ENCODE results near the gene DCUN1D3. TPM values are rescaled to one million over a fixed set of nuclear protein-coding genes. Genes with fewer than 3 reads are reported as not detected.

DCUN1D3 gene
- total RNA-seq, 1 experiment from 2014 or later, result 10.0 TPM

DNA sequence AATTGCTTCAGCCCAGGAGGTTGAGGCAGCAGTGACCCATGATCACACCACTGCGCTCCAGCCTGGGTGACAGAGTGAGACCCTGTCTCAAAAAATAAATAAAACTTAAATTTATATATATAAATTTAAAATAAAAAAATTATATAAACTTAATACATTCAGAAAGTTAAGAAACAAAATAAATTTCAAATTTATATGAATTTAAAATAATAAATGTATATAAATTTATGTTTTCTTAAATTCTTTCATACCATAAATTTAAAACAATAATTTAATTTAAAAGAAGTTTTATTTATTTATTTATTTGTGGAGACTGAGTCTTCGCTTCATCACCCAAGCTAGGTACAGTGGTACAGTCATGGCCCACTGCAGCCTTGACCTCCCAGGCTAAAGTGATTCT, 20.6 kb upstream of the DCUN1D3 start:
- DNase-seq (ENCODE audit: extremely low read depth, low read depth), result no peak

DNA sequence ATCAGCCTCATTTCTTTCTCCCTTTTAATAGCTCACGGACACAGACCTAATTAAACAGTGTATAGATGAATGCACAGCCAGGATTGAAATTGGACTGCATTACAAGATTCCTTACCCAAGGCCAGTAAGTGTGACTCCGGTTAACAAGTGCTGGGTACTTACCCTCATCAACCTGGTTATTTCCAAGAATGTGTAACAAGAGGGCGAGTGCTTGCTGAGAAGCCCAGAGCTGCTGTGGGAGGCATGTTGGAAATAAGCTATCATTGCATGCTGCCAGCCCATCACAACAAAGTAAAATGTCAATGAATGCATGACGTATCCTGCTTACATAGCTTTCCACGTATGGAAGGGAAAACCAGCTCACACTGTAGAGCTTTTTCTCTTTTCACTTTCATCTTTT, 19.9 kb upstream of the DCUN1D3 start:
- DNase-seq (ENCODE audit: extremely low read depth, low read depth), result no peak

DNA sequence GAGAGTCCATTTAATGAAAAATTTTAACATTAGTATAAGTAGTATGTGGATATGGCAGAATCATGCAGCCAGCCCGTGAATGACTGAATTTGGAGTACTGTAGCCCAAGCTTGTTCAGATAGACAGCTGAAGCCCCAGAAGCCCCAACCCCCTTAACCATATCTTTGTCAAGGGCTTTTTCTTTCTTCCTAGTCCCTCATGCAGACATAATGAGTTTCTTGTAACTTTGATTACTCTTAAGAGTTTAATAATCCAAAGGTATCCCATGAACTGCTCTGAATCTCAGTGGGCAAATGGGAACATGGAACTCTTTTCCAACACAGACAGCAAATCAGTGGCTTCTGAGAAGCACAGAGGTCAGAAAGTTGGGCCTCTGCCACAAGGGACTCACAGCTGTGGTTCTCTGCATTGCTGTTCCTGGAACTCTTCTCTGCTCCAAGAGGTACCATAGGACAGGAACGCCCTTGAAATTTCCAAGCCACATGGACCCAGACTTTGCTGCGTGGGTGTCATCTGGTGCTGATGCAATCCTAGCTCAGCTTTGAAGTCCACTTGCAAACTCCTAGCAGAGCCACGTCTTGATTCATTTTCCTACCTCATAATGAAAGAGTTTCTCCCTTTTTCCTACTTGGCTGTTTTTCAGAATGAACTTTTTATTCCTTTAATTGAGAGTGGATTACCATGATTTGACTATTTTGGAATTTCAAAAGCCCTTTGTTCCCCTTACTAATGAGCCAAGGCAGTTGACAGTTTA, 18.5 kb upstream of the DCUN1D3 start:
- peak; percentile 9 for DNase-seq (ENCODE audit: extremely low read depth, low read depth)

DNA sequence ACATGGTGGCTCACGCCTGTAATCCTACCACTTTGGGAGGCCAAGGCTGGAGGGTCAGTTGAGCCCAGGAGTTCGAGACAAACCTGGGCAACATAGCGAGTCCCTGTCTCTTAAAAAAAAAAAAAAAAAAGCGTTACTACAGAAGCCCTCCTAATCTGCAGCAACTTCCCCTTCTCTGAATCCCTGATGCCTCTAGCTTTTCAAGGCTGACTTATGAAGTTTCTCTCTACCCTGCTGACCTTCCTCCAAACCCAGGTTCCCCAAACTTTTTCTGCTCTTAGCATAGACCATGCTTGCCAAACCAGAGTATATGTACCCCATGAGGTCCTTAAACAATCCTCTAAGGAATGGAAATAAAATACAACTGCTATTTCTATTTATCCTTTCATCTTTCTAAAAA, 16.8 kb upstream of the DCUN1D3 start:
- DNase-seq (ENCODE audit: extremely low read depth, low read depth), result no peak

DNA sequence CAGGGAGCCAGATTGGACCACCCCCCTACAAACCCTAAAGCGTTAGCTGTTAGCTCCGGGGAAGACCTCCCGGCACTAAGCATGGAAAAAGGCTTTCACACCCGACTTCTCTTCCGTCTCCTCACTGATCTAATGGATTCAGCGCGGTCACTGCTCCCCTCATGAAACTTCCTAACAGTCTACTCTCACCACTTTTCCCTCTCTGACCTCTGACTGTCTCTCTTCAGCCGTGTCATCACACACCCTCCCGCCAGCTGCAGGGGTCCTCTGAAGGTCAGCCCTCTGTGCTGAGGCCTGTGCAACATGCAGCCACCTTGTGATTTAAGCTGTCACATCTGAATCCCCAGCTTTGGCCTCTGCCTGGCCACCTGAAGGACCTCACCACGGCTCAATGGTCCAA, 16.1 kb upstream of the DCUN1D3 start:
- DNase-seq (ENCODE audit: extremely low read depth, low read depth), result no peak

DNA sequence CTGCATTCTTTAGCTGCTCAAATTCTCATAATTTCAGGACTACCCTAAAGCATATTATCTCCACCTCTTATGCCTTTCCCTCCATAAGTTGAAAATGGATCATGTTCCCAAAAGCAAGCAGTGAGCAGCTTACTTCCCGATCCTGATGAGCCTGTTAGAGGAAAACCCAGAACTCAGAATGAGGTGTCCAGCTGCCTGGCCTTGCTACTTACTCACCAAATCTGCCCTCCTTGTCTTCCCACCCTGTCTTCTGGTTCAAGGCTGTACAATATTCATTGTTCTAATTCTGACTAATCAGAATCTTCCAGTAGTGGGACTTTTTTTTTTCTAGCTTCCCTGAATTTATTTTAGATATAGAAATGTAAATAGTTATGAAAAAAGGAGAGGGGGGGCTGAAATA, 11.2 kb upstream of the DCUN1D3 start:
- DNase-seq (ENCODE audit: extremely low read depth, low read depth), result no peak

DNA sequence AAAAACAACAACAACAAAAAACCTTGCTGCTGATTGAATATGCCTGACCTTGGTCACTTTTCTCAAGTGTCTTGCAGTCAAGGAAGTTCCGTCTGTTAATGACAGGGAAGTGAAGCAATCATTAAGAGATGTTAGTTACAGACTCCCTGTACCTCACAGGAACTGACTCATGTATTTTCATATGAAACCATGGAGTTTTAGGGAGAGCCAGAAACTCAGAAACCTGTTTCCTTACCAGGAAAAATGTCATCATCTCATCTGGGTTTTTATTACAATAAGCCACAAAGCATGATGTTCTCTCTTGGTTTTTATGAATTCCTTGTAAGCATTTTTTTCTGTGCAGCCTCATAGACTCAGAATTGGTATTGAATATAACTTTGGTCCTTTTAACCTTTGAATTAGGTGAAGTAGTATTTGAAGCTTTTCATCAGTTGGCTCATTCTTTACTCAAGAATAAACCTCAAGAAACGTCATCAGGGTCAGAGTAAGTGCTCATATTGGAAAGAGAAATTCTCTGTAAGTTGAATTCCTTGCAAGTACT, 10.7 kb upstream of the DCUN1D3 start:
- peak; percentile 21 for DNase-seq (ENCODE audit: extremely low read depth, low read depth)

DNA sequence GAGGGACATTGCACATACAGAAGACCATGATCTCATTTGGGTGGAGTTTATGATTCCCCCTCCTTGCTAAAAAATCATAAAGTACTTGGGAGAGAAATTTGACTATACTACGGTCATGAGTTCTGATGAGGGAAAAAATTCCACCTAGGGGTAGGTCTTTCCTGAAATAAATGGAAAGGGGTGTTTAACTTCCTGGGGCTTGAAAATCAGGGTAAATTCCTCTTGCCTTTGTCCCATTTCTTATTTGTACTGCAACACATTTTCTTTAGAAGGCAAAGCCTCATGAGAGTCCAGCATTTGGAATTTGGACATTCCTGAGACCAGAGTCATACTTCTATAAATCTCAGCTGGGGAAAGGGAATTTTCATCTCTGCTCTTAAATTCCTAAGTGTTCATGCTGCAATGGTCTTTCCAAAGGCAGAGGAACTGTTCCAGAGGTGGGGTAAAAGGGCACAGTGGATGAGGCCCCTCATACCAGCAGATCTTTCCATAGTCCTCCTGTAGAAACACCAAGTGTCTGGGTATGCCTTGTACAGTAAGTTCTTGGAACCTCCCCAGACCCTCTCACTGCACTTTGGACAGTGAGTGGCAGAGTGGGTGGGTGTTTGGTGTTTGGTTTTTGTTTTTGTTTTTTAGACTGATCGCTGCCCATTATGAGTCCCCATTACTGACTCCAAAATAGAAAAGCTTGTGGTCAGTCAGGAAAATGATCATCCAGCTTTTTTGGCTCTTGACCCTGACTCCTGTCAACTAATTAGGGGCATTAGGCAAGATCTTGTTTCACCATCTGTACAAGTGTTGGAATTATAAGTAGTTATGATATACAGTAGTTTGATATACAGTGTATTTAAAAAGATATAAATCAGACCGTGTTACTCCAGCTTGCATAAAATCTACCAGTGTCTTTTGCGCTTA, 6.4 kb upstream of the DCUN1D3 start:
- DNase-seq (ENCODE audit: extremely low read depth, low read depth), result no peak

DNA sequence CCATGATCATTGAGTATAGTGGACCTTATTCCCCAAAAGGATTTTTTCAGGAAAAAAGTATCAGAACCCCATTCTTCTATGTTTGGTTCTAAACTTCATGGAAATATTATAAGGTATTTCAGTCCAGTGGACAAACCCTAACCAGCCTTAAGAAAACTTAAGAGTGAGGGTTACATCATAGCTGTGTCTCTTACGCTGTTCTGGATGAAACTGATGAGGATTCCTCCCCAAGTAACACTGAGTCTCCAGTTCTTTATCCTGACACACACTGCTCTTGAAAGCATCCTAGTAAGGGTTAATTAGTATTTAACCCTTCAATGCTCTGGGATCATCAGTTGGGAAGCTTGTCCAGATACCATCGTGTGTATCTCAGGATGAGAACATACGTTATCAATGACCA, 5.4 kb upstream of the DCUN1D3 start:
- no peak for DNase-seq (ENCODE audit: extremely low read depth, low read depth)

DNA sequence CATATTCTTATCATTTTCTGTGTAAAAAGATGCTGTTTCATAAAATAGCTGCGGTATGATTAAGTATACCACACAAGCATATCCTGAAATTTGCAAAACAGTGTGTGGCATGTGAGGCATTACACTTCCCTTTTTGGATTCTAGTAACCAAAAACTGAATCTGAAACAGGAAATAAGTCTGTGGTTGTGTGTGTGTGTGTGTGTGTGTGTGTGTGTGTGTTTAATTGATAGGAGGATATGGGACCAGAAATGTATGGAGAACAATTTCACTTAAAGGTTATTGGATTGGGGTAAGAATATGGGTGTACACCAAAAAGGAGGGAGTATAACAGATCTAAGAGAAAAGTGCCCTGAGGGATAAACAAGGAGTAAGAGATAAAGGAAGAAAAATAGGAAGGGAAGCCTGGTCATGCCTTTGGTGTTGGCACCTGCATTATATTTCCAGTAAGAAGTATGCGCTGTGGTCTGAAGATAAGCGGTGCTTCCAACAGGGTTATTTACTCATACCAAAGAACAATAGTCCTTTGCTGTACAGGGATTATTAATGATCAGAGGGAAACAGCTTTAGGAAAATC, 4.4 kb upstream of the DCUN1D3 start:
- DNase-seq (ENCODE audit: extremely low read depth, low read depth), result no peak

DNA sequence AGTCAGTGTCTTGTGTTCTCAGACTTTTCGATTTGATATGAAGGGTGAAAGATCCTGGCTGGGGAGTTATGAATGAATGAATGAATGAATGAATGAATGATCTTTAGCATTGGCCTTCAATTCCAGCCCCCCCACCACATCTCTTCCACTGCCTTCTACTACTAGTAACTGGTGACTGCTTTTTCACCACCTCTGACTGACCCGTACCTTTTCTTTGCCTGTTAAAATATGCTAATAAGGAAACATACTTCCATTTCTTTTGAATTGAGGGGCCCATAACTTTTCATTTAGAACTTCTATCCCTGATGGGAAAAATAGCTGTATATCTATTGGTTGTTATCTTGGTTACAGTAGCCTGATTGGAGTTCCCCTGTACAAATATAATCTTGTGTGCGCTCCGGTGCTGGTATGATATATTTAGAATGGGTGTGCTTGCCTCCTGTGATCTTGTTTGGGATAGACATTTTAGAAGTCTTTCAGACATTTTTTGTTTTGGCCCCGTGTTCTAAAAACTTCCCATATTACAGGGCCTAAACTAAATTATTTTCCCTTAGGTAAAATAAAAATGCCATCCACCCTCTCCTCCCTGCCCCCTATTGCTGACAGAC, 3.8 kb upstream of the DCUN1D3 start:
- DNase-seq (ENCODE audit: extremely low read depth, low read depth), result no peak

DNA sequence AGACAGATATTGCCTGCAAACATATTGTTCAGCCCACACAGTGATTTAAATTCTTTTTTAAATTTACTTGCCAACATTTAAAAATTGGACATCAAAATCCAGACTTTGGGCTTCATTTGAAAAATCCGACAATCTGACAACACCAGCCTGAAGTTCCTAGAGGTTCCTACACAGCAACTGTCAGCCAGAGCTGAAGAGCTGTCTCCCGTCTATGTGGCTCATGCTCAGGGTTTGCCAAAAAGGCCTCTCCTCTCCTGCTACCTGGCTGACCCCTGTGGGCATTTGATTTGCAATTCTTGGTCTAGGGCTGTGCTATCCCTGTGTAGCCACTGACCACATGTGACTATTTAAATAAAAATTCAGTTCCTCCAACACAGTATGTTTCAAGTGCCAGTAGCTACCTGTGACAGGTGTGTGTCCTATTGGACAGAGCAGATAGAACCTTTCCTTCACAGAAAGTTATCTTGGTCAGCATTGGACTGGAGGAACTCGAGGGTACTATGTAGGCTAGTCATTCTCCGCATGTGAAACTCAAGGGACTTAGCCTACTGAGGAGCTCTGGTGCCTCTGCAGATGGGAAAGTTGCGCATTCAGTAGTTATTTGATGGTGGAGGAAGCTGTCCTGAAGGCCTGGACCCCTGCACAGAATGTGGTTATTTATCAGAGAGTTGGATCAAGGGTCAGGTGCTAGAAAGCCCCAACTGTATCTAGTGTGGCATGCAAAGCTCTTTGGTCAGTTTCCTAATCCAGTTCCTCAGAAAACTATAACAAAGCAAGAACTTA, 3.1 kb upstream of the DCUN1D3 start:
- DNase-seq (ENCODE audit: extremely low read depth, low read depth), result no peak

DNA sequence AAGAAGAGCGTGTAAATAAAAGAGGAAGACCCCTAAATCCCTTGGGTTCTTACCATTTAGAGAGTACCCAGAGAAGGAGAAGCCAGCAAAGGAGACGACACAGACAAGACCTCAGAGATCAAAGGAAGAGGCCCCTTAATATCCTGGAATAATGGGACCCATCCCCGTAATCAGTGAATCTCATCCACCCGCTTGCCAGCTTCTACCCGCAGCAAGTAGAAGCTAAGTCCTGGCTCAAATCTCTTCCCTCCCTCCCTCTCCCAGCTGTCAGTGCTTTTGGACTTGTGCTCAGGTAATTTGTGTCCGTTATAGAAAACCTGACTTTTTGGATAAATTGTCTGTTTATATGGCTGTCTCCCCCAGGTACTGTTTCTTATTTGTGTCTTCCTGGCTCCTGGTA, 2.3 kb upstream of the DCUN1D3 start:
- no peak for DNase-seq (ENCODE audit: extremely low read depth, low read depth)

DNA sequence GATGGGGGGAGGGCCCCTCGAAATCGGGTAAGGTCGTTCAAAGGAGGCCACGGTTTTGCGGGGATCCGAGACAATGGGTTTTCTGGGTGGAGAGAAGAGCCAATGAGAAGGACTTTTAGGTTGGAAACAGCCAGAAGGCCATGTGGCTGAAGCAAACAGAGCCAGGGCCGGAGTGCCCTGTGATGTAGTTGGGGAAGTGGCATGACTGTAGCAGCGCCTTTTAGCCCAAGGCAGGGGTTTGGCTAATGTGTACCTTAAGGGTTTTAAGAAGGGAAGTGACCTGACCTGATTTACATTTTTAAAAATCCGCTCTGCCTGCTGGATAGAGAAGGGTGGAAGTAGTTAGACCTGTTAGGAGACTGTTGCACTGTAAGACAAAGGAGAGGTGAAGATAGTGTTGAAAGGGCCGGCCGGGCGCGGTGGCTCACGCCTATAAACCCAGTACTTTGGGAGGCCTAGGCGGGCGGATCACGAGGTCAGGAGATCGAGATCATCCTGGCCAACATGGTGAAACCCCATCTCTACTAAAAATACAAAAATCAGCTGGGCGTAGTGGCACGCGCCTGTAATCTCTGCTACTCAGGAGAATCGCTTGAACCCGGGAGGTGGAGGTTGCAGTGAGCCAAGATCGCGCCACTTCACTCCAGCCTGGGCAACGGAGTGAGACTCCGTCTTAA, 1.4 kb upstream of the DCUN1D3 start:
- DNase-seq (ENCODE audit: extremely low read depth, low read depth), result no peak

DNA sequence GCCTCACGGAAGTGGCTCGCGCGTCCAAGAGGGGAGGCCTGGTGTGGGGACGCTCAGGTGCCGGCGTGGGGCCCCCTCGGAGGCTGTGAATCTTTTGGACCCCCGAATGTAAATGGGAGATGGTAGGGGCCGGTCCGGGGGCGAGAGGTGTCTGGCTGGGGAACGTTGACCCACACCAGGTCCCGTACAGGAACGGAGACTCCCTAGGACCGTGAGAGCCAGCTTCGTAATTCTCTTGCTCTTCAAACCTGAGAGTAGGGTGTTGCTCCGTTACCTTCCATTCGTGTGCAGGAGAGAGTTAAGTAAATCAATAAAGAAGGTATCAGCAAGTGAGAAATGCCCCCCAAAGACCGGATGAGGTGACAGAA, 894 bp upstream of the DCUN1D3 start:
- DNase-seq (ENCODE audit: extremely low read depth, low read depth), result no peak

DNA sequence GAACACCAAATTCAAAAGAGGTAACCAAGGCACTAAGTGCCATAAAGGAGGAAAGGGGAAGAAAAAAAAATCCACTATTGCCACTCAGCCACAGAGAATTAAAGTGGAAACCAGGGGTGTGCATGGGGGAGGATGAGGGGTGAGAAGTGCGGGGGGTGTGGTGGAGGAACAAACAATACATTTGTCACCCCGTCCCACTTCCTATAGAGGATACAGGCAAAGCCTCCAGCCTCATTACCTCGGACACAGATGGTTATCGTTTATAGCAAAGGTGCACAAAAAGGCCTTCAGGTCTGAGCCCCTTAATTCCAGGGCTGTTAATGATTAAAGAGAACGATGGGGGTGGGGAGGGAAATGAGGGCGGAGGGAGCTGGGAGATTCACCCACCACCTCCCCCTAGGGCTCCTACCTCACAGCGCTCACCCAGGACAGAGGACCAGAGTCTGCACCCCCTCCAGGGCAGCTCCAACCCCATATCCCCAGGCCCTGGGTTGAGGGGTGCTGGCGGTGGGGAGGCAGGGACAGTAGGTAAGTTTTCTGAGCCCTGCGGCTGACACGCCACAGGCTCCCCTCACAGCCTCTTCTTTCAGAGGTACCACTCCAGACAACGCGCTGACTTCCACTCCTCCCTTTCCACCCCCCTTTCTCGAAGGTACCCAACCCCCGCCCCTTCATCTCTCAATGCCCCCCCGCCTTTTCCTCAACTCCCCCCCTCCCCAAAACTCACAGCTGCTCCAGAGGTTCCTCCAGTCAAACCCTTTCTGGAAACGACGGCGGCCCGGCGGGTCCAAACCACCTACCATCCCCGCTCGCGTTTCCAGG, 470 bp downstream of the DCUN1D3 start:
- DNase-seq (ENCODE audit: extremely low read depth, low read depth), result no peak

DNA sequence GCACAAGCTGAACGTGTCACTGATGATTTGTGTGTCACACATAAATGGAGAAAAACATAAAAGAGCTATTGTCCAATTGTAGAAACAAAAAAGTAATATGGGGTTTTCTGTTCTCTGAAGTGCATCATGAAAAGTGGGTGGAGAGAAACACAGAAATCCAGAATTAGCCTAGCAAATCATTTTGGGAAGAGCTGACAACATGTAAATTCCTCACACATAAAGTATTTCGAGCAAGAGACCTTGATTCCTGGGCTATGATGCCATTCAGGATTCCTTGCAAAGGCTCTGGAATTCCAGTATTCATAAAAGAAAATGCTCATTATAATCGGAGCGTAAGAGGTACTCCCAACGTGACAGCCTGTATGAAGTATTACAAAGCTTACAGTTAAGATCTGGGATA, 1.1 kb downstream of the DCUN1D3 start:
- DNase-seq (ENCODE audit: extremely low read depth, low read depth), result no peak

DNA sequence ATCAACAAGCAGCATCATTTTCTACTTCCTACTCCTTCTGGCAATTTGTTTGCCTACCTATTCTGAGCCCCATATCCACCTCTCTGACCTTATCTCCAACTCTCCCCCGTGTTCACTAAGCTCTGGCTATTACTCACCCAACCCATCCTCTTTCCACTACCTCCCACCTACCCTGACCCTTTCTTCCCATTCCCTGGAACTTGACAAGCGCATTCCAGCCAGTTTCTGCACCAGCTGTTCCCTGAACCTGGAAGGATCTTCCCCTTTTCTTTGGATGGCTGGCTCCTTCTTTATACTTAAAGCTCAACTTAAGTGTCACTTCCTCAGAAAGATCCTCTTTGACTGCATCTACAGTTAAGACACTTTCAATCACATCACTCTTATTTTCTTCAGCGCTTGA, 2.2 kb downstream of the DCUN1D3 start:
- no peak for DNase-seq (ENCODE audit: extremely low read depth, low read depth)
